IPS-15b (cell line): Measurements from ENCODE around the gene PAX1.

ENCODE experiments used
- H3K27me3 ChIP-seq: one replicate; pipeline ENCODE4 v1.6.1; 2013; ENCODE audit warnings: low read length; ENCODE audit not compliant: control insufficient read depth, insufficient read depth
- H3K36me3 ChIP-seq: one replicate; pipeline ENCODE4 v1.6.1; 2013; ENCODE audit warnings: low read length; ENCODE audit not compliant: control insufficient read depth, insufficient read depth
- H3K4me1 ChIP-seq: one replicate; pipeline ENCODE4 v1.6.1; 2013; ENCODE audit warnings: mild to moderate bottlenecking, low read length; ENCODE audit not compliant: control insufficient read depth, insufficient read depth
- H3K4me3 ChIP-seq: one replicate; pipeline ENCODE4 v1.5.1; 2013; ENCODE audit warnings: low read depth, low read length
- H3K9ac ChIP-seq: one replicate; pipeline ENCODE4 v1.6.1; 2013; ENCODE audit warnings: low read depth, mild to moderate bottlenecking, low read length
- H3K9me3 ChIP-seq: one replicate; pipeline ENCODE4 v1.6.1; 2013; ENCODE audit warnings: mild to moderate bottlenecking, low read length; ENCODE audit not compliant: control insufficient read depth, insufficient read depth

PAX1 gene

DNA sequence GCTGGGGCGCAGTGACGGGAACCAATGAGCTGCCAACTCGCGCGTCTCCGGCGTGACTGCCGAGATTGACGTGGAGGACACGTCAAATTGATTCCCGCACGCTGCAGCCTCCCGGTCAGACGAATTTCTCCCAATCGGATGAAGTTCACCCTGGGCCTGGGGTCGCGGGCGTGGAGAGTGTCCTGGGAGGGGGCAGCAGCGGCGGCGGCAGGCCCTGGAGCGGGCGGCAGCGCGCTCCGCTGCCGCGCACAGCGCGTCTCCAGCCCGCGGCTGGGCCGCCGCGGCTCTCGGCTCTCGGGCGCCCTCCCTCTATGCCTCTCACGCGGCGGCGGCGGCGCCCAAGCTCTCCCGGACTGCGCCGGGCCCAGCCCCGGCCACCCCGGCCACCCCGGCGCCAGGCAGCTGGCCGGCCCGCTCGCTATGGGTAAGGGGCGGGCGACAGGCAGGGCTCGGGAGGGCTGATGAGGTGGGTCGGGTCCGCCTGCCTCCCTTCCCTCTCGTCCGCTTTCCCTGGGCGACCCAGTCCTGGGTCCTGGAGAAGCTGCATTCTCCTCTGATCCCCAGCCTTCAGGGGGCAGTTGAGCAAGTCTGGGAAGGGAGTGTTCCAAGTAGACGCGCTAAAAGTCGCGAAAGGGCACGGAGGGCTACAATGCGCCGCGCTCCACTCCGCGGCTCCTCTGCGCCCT, at the start of gene PAX1:
PAX1 (plus strand) TSS at position 90 of the 686 bp plus-strand sequence; CDS start at position 139, 49 bp downstream.
- Histone ChIP-seq H3K9ac (no peak within 1 kb of the TSS), H3K4me1 (peaks cover 5% of the 10 kb centered on the region), H3K9me3 (no peaks in the 10 kb centered on the region), H3K4me3 (peak within 1 kb of the TSS; percentile 32), H3K27me3 (peaks cover 99% of the 10 kb centered on the region), H3K36me3 (no peaks in the 10 kb centered on the region)

DNA sequence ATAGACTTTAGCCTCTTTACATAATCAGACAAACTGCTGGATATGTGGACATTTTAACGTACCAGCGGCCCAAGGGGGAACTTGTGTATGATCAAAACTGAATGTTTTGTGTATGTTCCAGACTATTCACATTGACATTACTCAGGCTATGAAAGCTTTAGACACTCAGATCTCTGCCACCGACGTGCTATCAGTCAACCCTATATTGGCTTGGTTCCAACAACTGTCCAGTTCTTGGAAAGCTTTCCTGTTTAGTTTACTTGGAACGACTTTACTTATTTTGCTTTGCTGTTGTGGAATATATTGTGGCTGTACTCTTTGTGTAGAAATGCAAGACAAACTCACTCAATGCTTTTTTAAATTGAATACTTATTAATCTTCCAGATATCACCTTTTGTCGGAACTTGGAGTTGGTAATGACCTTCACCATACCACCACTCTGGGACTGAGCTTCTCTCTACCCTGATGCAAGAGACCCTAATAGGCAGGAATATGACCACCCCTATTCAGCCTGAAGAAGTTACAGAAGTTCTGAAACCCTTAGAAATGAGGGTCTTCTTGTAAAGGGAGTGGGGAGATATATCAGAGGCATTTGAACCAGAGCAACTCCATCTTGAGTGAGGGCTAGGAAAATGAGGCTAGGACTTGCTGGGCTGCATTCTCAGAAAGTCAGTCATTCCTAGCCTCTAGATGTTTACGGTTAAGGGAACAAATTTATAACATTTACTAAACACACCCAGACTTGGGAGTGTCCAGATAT, 49.0 kb upstream of the PAX1 start:
- no peaks in the 10 kb centered on the region for H3K4me1 ChIP-seq
- no peaks in the 10 kb centered on the region for H3K36me3 ChIP-seq
- H3K4me3 ChIP-seq = no peak overlapping the region
- no peak overlapping the region for H3K9ac ChIP-seq
- no peaks in the 10 kb centered on the region for H3K27me3 ChIP-seq
- no peaks in the 10 kb centered on the region for H3K9me3 ChIP-seq

- no peaks in the 10 kb centered on the region for H3K36me3 ChIP-seq
- H3K27me3 ChIP-seq = no peaks in the 10 kb centered on the region
- no peak overlapping the region for H3K4me3 ChIP-seq
- no peak overlapping the region for H3K9ac ChIP-seq
- H3K4me1 ChIP-seq = no peaks in the 10 kb centered on the region
- no peaks in the 10 kb centered on the region for H3K9me3 ChIP-seq
Measured at GRCh38 chr20:21661488-21662055, 43.9 kb upstream of the PAX1 start.

- no peak overlapping the region for H3K4me3 ChIP-seq
- H3K4me1 ChIP-seq = no peaks in the 10 kb centered on the region
- H3K27me3 ChIP-seq = no peaks in the 10 kb centered on the region
- no peaks in the 10 kb centered on the region for H3K9me3 ChIP-seq
- H3K9ac ChIP-seq = no peak overlapping the region
- no peaks in the 10 kb centered on the region for H3K36me3 ChIP-seq
Measured at GRCh38 chr20:21663465-21663864, 42.0 kb upstream of the PAX1 start.

GRCh38 chr20:21665687-21666446, 39.6 kb upstream of the PAX1 start:
- Histone ChIP-seq H3K9ac (no peak overlapping the region), H3K27me3 (no peaks in the 10 kb centered on the region), H3K4me3 (no peak overlapping the region), H3K36me3 (no peaks in the 10 kb centered on the region), H3K4me1 (no peaks in the 10 kb centered on the region), H3K9me3 (no peaks in the 10 kb centered on the region)

DNA sequence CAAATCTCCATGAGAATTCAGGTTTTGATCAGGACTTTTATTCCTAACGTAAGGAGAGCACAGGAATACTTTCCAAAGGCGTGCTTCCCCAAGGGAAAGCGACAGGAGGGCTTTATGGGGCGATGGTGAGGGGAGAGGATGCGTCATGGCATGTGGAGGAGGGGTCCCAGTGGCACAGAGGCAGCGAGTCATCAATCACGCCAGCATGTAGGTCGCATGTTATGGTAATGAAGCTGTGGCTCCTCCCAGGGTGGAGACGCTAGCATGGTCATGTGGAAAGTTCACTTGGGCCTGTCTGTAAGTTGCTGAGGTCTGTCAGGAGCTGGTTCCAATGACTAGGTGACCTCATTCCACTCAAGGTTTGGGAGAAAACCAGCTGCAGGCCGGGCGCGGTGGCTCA, 35.3 kb upstream of the PAX1 start:
- no peaks in the 10 kb centered on the region for H3K27me3 ChIP-seq
- no peaks in the 10 kb centered on the region for H3K36me3 ChIP-seq
- no peaks in the 10 kb centered on the region for H3K4me1 ChIP-seq
- H3K4me3 ChIP-seq = no peak overlapping the region
- H3K9me3 ChIP-seq = no peaks in the 10 kb centered on the region
- no peak overlapping the region for H3K9ac ChIP-seq

DNA sequence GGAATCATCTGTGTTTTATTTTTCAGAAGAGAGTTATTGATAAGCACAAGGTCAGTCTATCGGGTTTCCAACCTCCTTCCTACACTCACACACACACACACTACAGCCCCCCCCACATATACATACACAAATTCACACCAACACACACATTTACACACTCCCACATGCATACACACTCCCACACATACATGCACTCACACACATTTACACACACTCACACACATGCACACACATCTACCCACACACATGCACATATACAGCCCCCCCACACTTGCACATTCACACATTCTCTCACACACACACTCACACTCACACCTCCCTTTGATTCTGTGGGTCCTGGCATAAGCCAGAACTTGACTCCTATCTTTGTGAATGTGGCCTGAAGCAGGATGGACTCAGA, 34.5 kb upstream of the PAX1 start:
- no peaks in the 10 kb centered on the region for H3K27me3 ChIP-seq
- H3K4me1 ChIP-seq = no peaks in the 10 kb centered on the region
- H3K9me3 ChIP-seq = no peaks in the 10 kb centered on the region
- no peak overlapping the region for H3K9ac ChIP-seq
- H3K4me3 ChIP-seq = no peak overlapping the region
- H3K36me3 ChIP-seq = no peaks in the 10 kb centered on the region

GRCh38 chr20:21677261-21677660, 28.2 kb upstream of the PAX1 start:
- Histone ChIP-seq H3K4me1 (no peaks in the 10 kb centered on the region), H3K9me3 (no peaks in the 10 kb centered on the region), H3K4me3 (no peak overlapping the region), H3K9ac (no peak overlapping the region), H3K27me3 (no peaks in the 10 kb centered on the region), H3K36me3 (no peaks in the 10 kb centered on the region)

GRCh38 chr20:21677781-21678180, 27.7 kb upstream of the PAX1 start:
- no peaks in the 10 kb centered on the region for H3K9me3 ChIP-seq
- no peaks in the 10 kb centered on the region for H3K4me1 ChIP-seq
- no peak overlapping the region for H3K9ac ChIP-seq
- no peaks in the 10 kb centered on the region for H3K36me3 ChIP-seq
- no peak overlapping the region for H3K4me3 ChIP-seq
- H3K27me3 ChIP-seq = no peaks in the 10 kb centered on the region

DNA sequence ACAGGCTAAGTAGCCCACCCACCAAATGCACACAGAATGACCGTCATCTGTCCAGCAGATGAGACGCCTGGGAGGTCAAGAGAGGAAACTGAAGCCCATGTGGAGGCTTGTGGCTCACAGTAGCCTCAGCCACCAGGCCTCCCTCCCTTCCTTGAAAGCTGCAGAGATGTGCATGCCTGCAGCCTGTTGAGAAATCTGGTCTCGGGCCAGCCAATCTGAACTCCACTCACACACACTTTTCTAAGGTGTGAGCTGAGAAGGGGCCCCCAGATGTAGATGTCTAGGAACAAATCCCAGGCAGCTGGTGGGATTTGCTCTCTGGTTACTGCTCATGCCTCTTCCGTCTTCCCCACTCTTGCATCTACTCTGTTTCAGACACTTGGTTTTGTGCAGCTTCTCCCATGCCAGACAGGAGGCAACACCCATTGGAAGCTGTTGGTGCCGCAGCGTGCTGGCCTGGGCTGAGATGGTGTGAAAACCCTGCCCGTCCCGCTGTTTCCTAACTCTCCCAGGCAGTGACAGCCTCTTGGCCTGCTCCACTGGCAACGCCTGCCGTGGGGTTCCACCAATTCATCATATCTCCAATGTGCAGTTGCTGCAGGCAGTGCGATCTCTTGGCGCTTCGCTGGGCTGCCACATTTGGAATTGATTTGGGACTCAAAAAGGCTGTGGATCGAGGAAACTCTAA, 24.1 kb upstream of the PAX1 start:
- no peaks in the 10 kb centered on the region for H3K4me1 ChIP-seq
- no peak overlapping the region for H3K4me3 ChIP-seq
- no peaks in the 10 kb centered on the region for H3K9me3 ChIP-seq
- H3K36me3 ChIP-seq = no peaks in the 10 kb centered on the region
- no peaks in the 10 kb centered on the region for H3K27me3 ChIP-seq
- H3K9ac ChIP-seq = no peak overlapping the region

GRCh38 chr20:21681922-21682318, 23.5 kb upstream of the PAX1 start:
- H3K9me3 ChIP-seq = no peaks in the 10 kb centered on the region
- no peak overlapping the region for H3K9ac ChIP-seq
- H3K36me3 ChIP-seq = no peaks in the 10 kb centered on the region
- no peaks in the 10 kb centered on the region for H3K27me3 ChIP-seq
- no peak overlapping the region for H3K4me3 ChIP-seq
- H3K4me1 ChIP-seq = no peaks in the 10 kb centered on the region
